ENCODE data around the gene OSER1.
"Not testable (repeated sequence)": the region's sequence is repeated elsewhere in the genome, so short reads cannot be mapped to it uniquely, and the experiment has no call there.

OSER1 gene

DNA sequence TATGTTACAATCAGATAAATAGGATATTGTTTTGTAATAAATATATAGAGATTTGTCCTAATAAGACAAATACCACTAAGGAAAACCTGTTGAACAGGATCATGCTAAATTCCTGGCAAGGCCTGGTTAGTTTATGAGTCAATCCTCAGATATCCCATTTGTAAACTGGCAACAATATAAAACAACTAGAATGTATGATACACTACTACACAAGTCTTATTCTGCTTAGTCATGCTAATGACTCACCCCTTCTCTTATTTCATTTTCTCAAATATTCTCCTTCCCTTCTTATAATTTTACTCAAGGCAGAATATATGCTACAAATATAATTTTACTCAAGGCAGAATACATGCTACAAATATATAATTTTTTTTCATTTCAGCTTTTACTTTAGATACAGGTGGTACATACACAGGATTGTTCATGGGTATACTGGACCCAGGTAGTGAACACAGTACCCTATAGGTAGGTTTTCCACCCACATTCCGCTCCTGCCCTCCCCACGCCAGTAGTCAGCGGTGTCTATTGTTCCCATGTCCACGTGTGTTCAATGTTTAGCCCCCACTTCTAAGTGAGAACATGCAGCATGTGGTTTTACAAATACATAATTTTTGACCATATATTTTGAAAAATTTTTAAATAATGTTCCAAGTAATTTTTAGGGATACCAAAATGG is 6.3 kb downstream of the OSER1 start:
- no peak for DNase-seq (ENCODE audit: low read depth in 4 of 4, low spot score in 1 of 4)

DNA sequence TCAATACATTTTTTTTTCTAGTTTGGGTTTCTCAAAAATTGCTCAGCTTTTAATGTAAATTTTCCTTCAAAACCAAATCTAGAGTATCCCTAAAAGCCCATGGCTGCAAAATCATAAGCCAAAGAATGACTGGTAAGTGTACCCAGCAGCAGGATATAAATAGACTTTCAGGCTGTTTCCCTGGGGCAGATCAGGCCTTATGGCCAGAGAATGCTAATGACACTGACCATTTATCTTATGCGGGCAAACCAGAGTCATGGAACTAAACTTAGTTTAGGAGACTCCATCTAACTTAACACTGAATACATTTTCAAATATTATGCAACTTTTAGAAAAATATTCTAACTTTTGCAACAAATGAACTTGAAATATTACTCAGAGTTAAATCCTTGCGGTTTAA is 7.4 kb downstream of the OSER1 start:
- DNase-seq (ENCODE audit: low read depth in 4 of 4, low spot score in 1 of 4), result no peak

DNA sequence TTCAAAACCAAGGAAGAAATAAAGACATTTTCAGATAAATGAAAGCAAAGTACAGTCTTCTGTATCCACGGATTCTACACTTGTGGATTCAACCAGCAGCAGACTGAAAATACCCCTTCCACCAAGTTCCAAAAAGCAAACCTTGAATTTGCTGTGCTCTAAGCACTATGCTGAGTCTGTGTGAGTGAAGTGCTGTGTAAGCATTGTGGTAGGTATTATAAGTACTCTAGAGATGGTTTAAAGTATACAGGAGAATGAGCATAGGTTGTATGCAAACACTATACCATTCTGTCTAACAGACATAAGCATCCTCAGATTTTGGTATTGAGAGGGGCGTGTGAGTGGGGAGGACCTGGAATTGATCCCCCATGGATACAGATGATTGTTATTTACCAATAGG is 9.6 kb downstream of the OSER1 start:
- DNase-seq (ENCODE audit: low read depth in 4 of 4, low spot score in 1 of 4), result no peak

DNA sequence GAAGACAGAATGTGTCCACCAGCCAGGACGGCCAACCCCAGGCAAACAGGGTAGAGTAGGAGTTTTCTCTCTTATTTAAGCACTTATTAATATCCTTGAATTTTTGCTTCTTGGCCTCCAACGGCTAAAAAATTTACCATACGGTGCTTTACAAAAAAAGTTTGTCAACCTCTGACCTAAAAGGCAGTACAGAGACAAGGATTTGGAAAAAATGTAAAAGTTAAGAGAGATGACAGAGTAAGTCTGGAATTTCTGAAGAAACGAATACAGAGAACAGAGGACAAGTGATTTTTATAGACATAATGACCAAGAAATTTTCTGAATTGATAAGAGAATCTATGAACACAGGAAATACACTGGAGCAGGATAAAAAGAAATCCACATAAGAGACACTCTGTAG is 10.2 kb downstream of the OSER1 start:
- no peak for DNase-seq (ENCODE audit: low read depth in 4 of 4, low spot score in 1 of 4)

DNA sequence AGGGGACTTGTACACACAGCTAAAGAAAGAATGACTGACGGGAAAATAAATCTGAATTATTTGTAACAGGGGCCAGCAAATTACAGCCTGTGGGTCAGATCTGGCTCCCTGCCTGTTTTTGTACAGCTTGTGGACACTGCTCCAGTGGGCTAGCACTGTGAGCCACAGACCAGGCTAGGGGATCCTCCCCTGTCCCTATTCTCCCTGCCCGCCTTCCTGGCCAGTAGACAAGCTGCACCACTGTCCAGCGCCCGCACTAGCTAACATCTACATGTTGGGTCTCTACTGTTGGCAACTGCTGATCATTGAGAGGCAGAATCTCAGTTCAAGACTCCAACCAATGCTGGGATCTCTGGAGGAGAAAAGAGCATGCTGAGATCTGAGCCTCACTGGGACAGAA is 10.7 kb downstream of the OSER1 start:
- no peak for DNase-seq (ENCODE audit: low read depth in 4 of 4, low spot score in 1 of 4)

DNA sequence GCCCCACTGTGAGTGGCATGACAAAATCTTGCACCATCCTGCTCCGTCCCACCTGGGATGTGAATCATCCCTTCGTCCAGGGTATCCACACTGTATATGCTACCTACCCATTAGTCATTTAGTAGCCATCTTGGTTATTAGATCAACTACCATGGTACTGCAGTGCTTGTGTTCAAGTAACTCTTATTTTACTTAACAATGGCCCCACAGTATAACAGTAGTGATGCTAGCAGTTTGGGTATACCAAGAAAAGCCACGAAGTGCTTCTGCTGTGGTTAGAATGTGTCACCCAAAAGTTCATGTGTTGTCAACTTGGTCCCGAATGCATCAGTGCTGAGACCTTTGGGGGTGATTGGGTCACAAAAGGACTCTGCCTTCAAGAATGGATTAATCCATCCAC is 11.7 kb downstream of the OSER1 start:
- no peak for DNase-seq (ENCODE audit: low read depth in 4 of 4, low spot score in 1 of 4)

DNA sequence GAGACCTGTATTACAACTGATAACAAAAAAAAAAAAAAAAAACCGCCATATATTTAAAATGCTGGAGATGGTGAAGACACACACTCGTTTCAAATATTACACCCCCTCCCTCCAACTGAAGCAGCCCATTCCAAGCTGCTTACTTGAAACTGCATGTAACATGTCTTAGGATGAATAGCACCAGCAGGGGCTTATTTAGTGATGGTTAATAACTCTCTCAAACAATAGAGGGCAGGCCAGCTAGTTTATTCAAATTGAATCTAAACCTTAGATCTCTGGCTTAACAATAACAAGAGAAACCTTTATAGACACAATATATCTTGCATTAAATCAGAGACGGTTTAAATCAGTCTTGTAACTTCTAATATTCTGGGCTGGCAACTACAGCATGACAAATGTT is 14.3 kb downstream of the OSER1 start:
- DNase-seq (ENCODE audit: low read depth in 4 of 4, low spot score in 1 of 4), result no peak

DNA sequence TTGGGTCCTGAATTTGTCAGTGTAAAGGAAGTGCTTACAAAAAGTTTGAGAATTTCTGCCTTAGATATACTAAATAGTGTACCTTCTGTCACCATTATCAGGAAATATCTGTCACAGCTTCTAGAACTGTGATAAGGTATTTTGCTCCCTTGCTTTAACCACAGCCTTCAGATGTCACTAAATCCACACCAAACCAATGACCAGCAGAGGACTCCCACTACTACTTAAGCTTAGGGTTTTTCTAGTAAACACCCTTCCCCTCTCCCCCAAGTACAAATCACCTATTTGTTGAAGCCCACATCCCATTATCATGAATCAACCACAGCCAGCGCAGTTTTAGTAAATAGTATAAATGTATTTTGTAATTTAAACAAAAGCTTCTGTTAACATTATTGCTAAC is 15.0 kb downstream of the OSER1 start:
- no peak for DNase-seq (ENCODE audit: low read depth in 4 of 4, low spot score in 1 of 4)

DNA sequence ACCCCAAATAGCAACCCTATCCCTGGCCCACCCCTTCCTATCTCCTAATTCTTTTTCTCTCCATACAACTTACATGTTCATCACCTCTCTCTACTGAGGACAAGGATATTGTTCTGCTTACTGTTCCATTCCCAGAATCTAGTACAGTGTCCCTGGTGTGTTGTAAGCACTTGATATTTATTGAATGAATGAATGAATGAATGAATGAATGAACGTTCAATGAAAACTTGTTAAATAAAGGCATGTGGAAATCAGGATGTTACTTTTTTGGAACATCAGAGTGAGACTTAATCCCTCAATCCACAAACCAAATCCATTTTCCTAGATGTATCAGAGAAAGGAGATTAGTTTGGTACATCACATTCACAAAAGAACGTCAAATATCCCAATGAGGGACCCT is 16.8 kb downstream of the OSER1 start:
- DNase-seq (ENCODE audit: low read depth in 4 of 4, low spot score in 1 of 4), result no peak

DNA sequence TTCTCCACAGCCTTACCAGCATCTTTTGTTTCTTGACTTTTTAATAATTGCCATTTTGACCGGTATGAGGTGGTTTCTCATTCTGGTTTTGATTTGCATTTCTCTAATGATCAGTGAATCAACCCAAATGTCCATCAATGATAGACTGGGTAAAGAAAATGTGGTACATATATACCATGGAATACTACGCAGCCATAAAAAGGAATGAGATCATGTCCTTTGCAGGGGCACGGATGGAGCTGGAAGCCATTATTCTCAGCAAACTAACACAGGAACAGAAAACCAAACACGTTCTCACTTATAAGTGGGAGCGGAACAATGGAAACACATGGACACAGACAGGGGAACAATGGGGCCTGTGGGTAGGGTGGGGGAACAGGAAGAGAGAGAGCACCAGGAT is 18.9 kb downstream of the OSER1 start:
- not testable (repeated sequence) for DNase-seq (ENCODE audit: low read depth in 4 of 4, low spot score in 1 of 4)

DNA sequence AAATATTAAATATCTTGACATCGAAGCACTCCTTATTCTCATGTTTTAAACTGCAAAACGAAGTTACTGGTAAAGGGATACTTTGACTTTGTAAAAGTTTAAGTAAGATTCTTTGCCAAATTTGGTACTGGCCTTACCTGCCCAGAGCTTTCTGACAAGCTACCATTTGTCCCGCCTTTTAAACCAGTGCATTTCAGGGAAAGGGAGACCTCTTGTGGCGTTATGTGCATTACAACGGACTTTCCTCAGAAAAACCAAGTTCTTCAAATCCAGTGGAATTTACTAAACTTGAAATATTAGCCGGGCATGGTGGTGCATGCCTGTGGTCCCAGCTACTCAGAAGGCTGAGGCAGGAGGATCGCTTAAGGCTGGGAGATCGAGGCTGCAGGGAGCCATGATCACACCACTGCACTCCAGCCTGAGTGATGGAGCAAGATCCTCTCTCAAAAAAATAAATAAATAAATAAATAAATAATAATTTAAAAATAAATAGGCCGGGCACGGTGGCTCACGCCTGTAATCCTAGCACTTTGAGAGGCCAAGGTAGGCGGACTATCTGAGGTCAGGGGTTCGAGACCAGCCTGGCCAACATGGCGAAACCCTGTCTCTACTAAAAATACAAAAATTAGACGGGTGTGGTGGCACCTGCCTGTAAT is 20.2 kb downstream of the OSER1 start:
- peak in 3 of 4 experiments; percentile 8 to 17 (median 15) for DNase-seq (ENCODE audit: low read depth in 4 of 4, low spot score in 1 of 4)

DNA sequence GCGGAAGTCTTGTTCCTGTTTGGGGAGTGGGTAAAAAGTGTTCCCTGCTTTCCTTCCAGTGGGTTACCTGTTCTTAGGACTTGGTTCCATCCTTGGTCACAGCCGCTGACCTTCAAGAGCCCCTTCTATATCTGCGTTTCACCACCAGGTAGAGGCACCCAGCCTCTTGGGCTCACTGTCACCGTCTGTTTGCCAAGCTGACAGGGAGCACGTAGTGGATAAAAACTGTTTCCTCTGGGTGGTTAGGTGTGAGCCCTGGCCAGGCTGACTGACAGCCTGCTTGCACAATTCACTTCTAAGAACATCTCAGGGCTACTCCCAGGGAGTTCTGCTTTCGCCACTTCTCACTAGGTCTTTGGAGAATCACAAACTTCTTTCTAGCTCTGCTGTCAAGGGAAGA is 21.8 kb downstream of the OSER1 start:
- DNase-seq (ENCODE audit: low read depth in 4 of 4, low spot score in 1 of 4), result no peak

DNA sequence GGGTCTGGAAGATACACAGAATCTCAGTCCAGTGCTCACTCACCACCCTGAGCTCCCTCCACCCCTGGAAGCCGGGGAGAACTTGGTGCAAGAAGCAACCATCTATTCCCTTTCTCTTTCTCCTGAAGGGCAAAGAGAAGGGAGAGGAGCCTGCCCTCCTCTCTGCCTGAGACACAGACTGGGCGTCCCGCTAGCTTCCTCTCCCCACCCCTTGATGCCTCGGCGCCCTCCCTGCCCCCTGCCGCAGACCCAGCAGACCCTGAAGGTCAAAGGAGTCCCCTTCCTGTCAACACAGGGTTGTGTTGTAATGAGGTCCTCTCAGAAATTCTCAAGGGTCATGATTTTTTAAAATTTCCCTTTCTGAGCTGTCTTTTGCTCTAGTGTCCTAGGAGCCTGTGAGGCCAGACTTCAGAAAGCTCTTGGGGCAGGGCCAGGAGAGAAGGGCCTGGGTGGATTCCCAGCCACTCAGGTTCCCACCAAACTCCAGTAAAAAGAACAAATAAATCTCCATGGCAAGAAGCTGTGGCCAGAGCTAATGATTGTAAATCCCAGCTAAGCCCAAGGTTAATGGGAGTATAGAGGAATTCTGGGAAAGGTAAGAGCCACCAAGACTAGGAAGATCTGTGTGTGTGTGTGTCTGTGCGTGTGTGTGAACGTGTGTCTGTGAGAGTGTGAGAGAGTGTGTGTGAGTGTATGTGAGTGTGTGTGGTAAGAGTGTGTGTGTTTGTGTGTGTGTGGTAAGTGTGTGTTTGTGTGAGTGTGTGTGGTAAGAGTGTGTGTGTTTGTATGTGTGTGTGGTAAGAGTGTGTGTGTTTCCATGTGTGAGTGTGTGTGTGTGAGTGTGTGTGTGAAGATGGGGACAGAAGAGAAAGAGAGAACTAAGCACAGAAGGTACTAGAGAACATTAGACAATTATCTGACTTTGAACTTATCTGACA is 22.5 kb downstream of the OSER1 start:
- no peak for DNase-seq (ENCODE audit: low read depth in 4 of 4, low spot score in 1 of 4)

DNA sequence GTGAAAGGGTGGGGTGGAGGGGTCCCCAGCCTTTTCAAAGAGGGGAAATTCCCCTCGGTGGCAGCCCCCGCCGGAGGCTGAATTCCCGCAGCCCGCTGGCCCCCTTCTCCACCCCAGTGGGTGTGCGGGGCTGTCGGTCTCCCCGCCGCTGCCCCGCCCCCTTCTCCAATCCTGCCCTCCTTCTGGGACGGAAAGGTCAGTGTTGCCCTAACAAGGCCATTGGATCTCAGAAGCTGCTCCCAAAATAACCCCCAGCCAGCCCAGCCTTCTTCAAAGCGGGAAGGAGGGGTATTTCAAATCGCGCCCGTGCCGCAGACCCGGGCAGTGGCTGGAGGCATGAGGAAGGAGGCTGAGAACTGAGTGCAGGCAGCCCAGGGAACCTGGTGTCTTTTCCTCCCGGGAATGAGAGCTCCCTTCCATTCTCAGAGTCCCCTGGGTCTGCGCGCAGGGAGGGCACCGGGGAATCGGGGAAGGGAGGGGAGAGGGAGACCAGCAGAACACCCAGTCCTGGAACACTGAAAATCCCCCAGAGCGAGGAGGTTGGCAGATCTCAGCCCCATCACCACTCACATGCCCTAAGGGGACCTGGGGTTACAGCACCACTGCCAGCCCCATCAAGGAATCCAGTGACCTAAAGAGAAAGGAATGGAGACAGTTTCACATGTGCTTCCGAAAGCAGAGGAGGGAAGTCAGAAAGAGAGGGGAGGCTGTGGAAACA is 23.4 kb downstream of the OSER1 start, which contains the start of gene JPH2:
TSS of gene JPH2 (minus strand) at position 135 of the 718 bp plus-strand sequence. CDS start 483 bp downstream, outside the sequence.
- DNase-seq (ENCODE audit: low read depth in 4 of 4, low spot score in 1 of 4), result no peak

DNA sequence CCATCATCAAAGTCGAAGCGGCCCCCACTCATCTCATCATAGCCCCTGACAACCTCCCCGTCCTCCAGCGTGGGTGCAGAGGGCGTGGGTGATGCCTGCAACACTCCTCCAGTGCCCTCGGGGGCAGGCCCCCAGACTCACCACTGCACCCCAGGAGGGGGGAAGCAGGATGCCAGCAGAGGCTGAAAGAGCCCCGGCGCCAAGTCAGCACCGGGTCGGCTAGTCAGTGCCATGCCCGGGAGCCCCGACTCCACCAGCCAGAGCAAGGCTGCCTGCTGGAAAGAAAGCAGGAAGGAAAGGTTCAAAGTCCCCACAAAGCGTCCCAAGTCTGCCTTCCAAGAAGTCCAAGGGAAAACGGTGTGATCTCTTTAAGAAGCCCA is 23.9 kb downstream of the OSER1 start:
- DNase-seq (ENCODE audit: low read depth in 4 of 4, low spot score in 1 of 4), result no peak

DNA sequence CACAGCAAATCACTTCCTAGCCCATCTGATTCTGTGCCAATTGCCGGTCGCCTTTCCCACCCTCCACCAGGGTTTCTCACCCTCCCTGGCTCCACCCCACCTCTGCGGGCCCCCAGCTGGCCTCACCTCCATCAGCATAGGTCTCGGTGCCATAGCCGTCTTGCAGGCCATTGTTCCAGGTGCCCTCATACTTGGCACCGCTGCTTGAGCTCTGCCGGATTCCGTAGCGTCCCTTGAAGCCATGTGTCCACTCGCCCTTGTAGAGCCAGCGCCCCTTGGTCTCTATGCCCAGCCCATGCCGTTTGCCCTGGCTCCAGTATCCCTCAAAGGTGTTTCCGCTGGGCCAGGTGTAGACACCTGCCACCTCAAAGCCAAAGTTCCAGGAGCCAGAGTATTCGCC is 24.4 kb downstream of the OSER1 start:
- DNase-seq (ENCODE audit: low read depth in 4 of 4, low spot score in 1 of 4), result no peak

DNA sequence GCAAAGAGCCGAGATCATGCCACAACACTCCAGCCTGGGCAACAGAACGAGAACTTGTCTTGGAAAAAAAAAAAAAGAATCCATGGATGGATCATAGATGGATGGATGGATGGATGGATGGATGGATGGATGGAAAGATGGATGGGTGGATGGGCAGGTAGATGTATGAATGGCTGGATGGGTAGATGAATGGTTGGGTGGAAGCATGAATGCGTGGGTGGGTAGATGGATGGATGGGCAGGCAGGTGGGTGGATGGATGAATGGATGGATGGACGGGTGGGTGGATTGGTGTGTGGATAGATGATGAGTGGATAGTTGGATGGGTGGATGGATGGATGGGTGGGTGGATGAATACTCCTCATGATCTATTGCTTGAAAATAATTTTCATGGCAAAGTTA is 25.0 kb downstream of the OSER1 start:
- no peak for DNase-seq (ENCODE audit: low read depth in 4 of 4, low spot score in 1 of 4)

DNA sequence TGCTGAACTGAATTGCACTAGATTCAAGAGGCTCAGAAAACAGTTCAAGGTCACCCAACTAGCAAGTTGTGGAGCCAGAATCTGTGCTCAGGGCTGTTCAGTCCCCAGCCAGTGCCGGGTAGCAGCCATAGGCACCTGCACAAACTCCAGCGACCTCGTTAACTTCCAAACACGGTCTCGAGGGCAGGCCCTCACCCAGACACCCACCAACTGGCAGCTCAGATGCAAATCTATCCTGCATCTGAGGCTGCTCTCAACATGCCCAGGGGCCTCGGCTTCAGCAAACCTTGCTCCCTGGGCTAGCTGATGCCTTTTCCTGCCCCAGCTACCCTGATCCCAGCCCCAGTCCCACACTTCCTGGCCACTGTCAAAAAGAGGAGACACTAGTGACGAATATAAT is 27.3 kb downstream of the OSER1 start:
- no peak for DNase-seq (ENCODE audit: low read depth in 4 of 4, low spot score in 1 of 4)

DNA sequence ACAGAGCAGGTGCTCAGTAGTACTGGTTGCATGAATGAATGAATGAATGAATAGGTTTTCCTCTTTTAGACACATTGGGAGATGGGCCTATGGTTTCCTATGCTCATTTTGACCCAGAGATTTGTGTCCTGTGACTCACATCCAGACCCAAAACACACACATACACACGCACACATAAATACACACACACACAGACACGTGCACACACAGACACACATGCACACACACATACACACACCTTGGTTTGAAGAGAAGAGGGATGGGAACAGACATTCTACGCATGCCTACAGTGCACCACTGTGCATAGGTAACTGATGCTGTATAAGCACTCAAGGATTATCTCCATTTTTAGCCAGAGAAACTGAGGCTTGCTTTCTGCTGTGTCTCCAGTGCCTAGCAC is 27.7 kb downstream of the OSER1 start:
- DNase-seq (ENCODE audit: low read depth in 4 of 4, low spot score in 1 of 4), result no peak

DNA sequence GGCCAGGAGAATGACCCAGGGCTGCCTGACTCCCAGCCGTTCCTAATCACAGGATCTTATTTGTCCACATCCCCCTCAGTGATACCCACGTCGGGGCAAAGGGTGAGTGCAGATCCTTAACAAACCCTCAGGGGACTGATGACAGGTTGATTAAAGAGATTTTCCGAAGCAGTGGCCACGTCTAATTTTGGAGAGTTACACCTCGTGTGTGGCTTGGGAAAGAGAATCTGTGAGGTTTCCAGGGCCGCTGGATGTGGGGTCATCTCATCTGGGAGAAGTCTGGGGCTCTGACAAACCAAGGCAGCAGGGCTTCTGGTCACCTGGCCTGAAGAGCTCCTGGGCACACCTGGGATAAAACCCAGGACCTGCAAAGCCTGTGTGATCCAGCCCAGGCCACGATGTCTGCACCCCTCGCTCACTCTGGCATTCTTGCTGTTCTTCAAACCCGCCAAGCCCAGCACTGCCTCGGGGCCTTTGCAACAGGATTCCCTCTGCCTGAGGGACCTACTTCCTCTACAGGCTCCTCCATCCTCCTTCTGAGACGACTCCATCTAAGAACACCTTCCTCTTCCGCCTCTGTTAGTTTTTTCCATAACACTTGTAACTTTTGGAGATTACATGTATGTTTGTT is 28.3 kb downstream of the OSER1 start:
- DNase-seq (ENCODE audit: low read depth in 4 of 4, low spot score in 1 of 4), result no peak

DNA sequence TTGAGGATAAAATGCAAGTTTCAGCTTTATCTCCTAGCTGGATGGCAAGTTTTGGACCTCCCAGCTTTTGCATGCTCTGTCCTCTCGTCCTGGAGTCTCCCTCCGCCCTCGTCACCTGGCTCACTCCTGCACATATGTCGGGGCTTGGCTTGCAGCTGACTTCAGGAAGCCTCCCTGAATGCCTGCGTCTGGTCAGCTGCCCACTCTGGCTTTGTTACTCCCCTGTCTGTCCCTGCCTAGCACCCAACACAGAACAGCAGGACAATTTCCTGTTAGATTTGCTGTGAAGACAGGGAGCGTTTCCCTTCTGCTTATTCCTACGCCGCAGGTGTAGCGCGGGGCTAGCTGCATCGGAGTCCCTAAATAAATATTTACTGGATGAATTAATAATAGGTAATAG is 29.0 kb downstream of the OSER1 start:
- DNase-seq (ENCODE audit: low read depth in 4 of 4, low spot score in 1 of 4), result no peak

Measured in stimulated activated CD4-positive, alpha-beta T cell treated with anti-CD3 and anti-CD28 coated beads, Interleukin-1b, Interleukin-23, amount 100 ng/mL, for 24 hours (primary cell).